OCI-LY7 (cell line): ENCODE results near the gene TMEM167B. TPM values are rescaled to one million over a fixed set of nuclear protein-coding genes. Genes with fewer than 3 reads are reported as not detected.

Experiments
- BruUV-seq: library from RNA; stranded (reverse); fragments of 400-500 nt; replicated peaks from 2 replicates; lab custom pipeline; 2021; lab: Mats Ljungman, UMichigan
- CTCF ChIA-PET: fragments of 300-600 bp; sonication (Branson Sonifier 250); formaldehyde crosslinking; loops from one replicate; lab custom pipeline; 2022; ENCODE audit warnings: antibody characterized with exemption; ENCODE audit not compliant: unreplicated experiment; lab: Charles Lee
- POLR2A ChIA-PET: fragments of 300-600 bp; sonication (Branson Sonifier 250); formaldehyde crosslinking; loops from one replicate; lab custom pipeline; 2022; ENCODE audit warnings: antibody characterized with exemption; lab: Charles Lee
- DNase-seq: peaks from one replicate; pipeline ENCODE4 v3.0.0-alpha.2; 2015; ENCODE audit warnings: low spot score
- H2AFZ ChIP-seq: fragments of 200-600 bp; sonication (generic), shearing (Covaris generic); 2 replicates; pipeline ENCODE4 v1.6.1; 2014; ENCODE audit warnings: mild to moderate bottlenecking, antibody characterized with exemption, low read length, moderate library complexity
- H3K27ac ChIP-seq: fragments of 200-600 bp; sonication (generic); 2 replicates; pipeline ENCODE4 v1.5.1; 2014; ENCODE audit warnings: mixed run types, low read depth, mild to moderate bottlenecking, moderate library complexity, low read length, inconsistent platforms; ENCODE audit not compliant: poor library complexity, severe bottlenecking
- H3K36me3 ChIP-seq: fragments of 200-600 bp; sonication (generic); 2 replicates; pipeline ENCODE4 v1.6.1; 2014; ENCODE audit warnings: mild to moderate bottlenecking, antibody characterized with exemption, low read length, moderate library complexity, mixed read lengths; ENCODE audit not compliant: insufficient read depth
- H3K4me1 ChIP-seq: fragments of 200-600 bp; sonication (generic); 2 replicates; pipeline ENCODE4 v1.5.1; 2014; ENCODE audit warnings: mild to moderate bottlenecking, low read length; ENCODE audit not compliant: insufficient read depth, poor library complexity, severe bottlenecking
- H3K4me2 ChIP-seq: fragments of 200-600 bp; sonication (generic); 2 replicates; pipeline ENCODE4 v1.6.1; 2014; ENCODE audit warnings: mild to moderate bottlenecking, low read length
- H3K4me3 ChIP-seq: fragments of 200-600 bp; sonication (generic); 2 replicates; pipeline ENCODE4 v1.5.1; 2014; ENCODE audit warnings: mild to moderate bottlenecking, low read depth, low read length; ENCODE audit not compliant: poor library complexity, severe bottlenecking
- H3K79me2 ChIP-seq: fragments of 200-600 bp; sonication (generic); 2 replicates; pipeline ENCODE4 v1.6.1; 2016; ENCODE audit warnings: low read depth, mild to moderate bottlenecking, low read length, moderate library complexity, mixed read lengths; ENCODE audit not compliant: insufficient read depth
- H3K9me2 ChIP-seq: fragments of 200-600 bp; sonication (generic); 2 replicates; pipeline ENCODE4 v1.6.1; 2016; ENCODE audit warnings: mild to moderate bottlenecking, low read length, mixed read lengths; ENCODE audit not compliant: insufficient read depth
- H3K9me3 ChIP-seq: fragments of 200-600 bp; sonication (generic); 2 replicates; pipeline ENCODE4 v1.6.1; 2014; ENCODE audit warnings: mild to moderate bottlenecking, mixed run types, low read length, mixed read lengths
- H4K20me1 ChIP-seq: fragments of 200-600 bp; sonication (generic); 2 replicates; pipeline ENCODE4 v1.6.1; 2014; ENCODE audit warnings: mild to moderate bottlenecking, antibody characterized with exemption, low read length, moderate library complexity, mixed read lengths; ENCODE audit not compliant: insufficient read depth
- CTCF ChIP-seq: fragments of 200-600 bp; sonication (generic); conservative IDR thresholded peaks from 2 replicates; pipeline ENCODE4 v1.5.1; 2014; ENCODE audit warnings: mild to moderate bottlenecking, antibody characterized with exemption, low read length, moderate library complexity, mixed read lengths
- EZH2phosphoT487 ChIP-seq: fragments of 200-600 bp; sonication (generic); IDR thresholded peaks from 2 replicates; pipeline ENCODE4 v1.6.1; 2018; ENCODE audit warnings: low read depth, borderline replicate concordance, mild to moderate bottlenecking, mixed run types, antibody characterized with exemption, low read length, moderate library complexity, mixed read lengths
- intact Hi-C: fragments of 100-400 bp; cut with micrococcal nuclease; formaldehyde crosslinking; loops from one replicate; pipeline ENCODE4 v1.10.0; 2022; ENCODE audit not compliant: unreplicated experiment
- total RNA-seq, 2 experiments: library from RNA; depleted of rRNA in 1 of 2; stranded (reverse); fragments of >200 nt in 1 of 2; shearing (Covaris generic) in 1 of 2; gene quantifications; 2 replicates each; pipeline ENCODE4 v1.2.3, GENCODE V29; 2014 to 2022

The TMEM167B gene
- total RNA-seq, 2 experiments from 2014 or later = 12.3 to 21.2 TPM

GRCh38 chr1:109104364-109105151 is 14.0 kb downstream of the TMEM167B start:
- intact Hi-C loops = loop anchor here (5.0 to 10.0 kb wide), 5 partner anchors 72 to 410 kb away; partner anchors contain the start of genes CLCC1, PRPF38B, PSMA5 and SORT1
- CTCF ChIA-PET = no interaction called here

GRCh38 chr1:109105881-109106280 is 15.3 kb downstream of the TMEM167B start:
- POLR2A ChIA-PET = no interaction called here
- no peak overlapping the region for H3K4me2 ChIP-seq
- peaks cover 17% of the 10 kb centered on the region for H3K79me2 ChIP-seq
- H3K9me2 ChIP-seq = no peaks in the 10 kb centered on the region
- H3K4me1 ChIP-seq = peaks cover 6% of the 10 kb centered on the region
- CTCF ChIA-PET = no interaction called here
- no peak overlapping the region for H2AFZ ChIP-seq
- intact Hi-C loops = loop anchor here (10.0 kb wide), 3 partner anchors 289 to 411 kb away; partner anchors contain the start of genes PRPF38B, PSMA5 and SORT1
- H3K9me3 ChIP-seq = no peaks in the 10 kb centered on the region
- H3K27ac ChIP-seq = no peak overlapping the region
- no TSS peak for BruUV-seq
- DNase-seq = no peak
- TF ChIP-seq EZH2phosphoT487 (no peak), CTCF (no peak)
- H3K36me3 ChIP-seq = peaks cover 25% of the 10 kb centered on the region
- H4K20me1 ChIP-seq = peaks cover 12% of the 10 kb centered on the region; the same call in 1 of the 2 replicates
- H3K4me3 ChIP-seq = no peak overlapping the region

More at GRCh38 chr1:109104364-109105151, 14.0 kb downstream of the TMEM167B start:
- H3K27ac ChIP-seq = no peak overlapping the region
- TF ChIP-seq CTCF = no peak
- TF ChIP-seq EZH2phosphoT487 = no peak
- no TSS peak for BruUV-seq
- POLR2A ChIA-PET = interaction anchor here (0.6 to 1.0 kb wide), 2 partner anchors 142 to 1317 kb away, joined by 3 read pairs; no protein-coding TSS in a partner anchor
- H3K9me2 ChIP-seq = no peaks in the 10 kb centered on the region
- no peak overlapping the region for H3K4me2 ChIP-seq
- H3K4me3 ChIP-seq = no peak overlapping the region
- no peak overlapping the region for H2AFZ ChIP-seq
- H3K9me3 ChIP-seq = no peaks in the 10 kb centered on the region
- no peak for DNase-seq
- H4K20me1 ChIP-seq = peaks cover 12% of the 10 kb centered on the region; the same call in 1 of the 2 replicates
- H3K36me3 ChIP-seq = peaks cover 28% of the 10 kb centered on the region
- H3K79me2 ChIP-seq = peaks cover 26% of the 10 kb centered on the region
- H3K4me1 ChIP-seq = peaks cover 6% of the 10 kb centered on the region
